GM19238 (cell line): ENCODE data around the gene CD58.
"Not testable (repeated sequence)": the region's sequence is repeated elsewhere in the genome, so short reads cannot be mapped to it uniquely, and the experiment has no call there.

Experiments
- DNase-seq: peaks from one replicate; pipeline ENCODE4 v3.0.0; 2011; ENCODE audit warnings: low spot score; ENCODE audit not compliant: insufficient read length

The CD58 gene

GRCh38 chr1:116571215-116571919 lies 541 bp upstream of the CD58 start:
- DNase-seq: no peak

GRCh38 chr1:116569776-116570357 lies 959 bp downstream of the CD58 start:
- no peak for DNase-seq

GRCh38 chr1:116569381-116569670 lies 1.5 kb downstream of the CD58 start:
- no peak for DNase-seq

- DNase-seq: no peak
Observed at GRCh38 chr1:116568662-116569380, 2.0 kb downstream of the CD58 start.

- no peak for DNase-seq
Observed at GRCh38 chr1:116567790-116568661, 2.8 kb downstream of the CD58 start.

GRCh38 chr1:116565222-116565621 lies 5.6 kb downstream of the CD58 start:
- no peak for DNase-seq

- DNase-seq: no peak
Observed at GRCh38 chr1:116564426-116564825, 6.4 kb downstream of the CD58 start.

GRCh38 chr1:116562465-116562864 lies 8.4 kb downstream of the CD58 start:
- not testable (repeated sequence) for DNase-seq

GRCh38 chr1:116561563-116561962 lies 9.3 kb downstream of the CD58 start:
- DNase-seq: no peak

GRCh38 chr1:116560704-116561490 lies 9.9 kb downstream of the CD58 start:
- no peak for DNase-seq

- no peak for DNase-seq
Observed at GRCh38 chr1:116559304-116559761, 11.5 kb downstream of the CD58 start.

- DNase-seq: no peak
Observed at GRCh38 chr1:116558571-116558970, 12.3 kb downstream of the CD58 start.

GRCh38 chr1:116558140-116558549 lies 12.7 kb downstream of the CD58 start:
- DNase-seq: no peak

GRCh38 chr1:116557323-116557878 lies 13.4 kb downstream of the CD58 start:
- no peak for DNase-seq

- no peak for DNase-seq
Observed at GRCh38 chr1:116556289-116557006, 14.4 kb downstream of the CD58 start.

- DNase-seq: no peak
Observed at GRCh38 chr1:116554924-116555323, 15.9 kb downstream of the CD58 start.

- DNase-seq: no peak
Observed at GRCh38 chr1:116553386-116554115, 17.3 kb downstream of the CD58 start.

- no peak for DNase-seq
Observed at GRCh38 chr1:116546354-116546977, 24.4 kb downstream of the CD58 start.

- no peak for DNase-seq
Observed at GRCh38 chr1:116545359-116545705, 25.5 kb downstream of the CD58 start.
